Mammary epithelial cell (primary cell): ENCODE data around the gene TEX30.

Source experiments
- CTCF ChIP-seq, 2 donors: IDR thresholded peaks in 1 of 2; conservative IDR thresholded peaks in 1 of 2; 2 replicates each; pipeline ENCODE4 v1.5.1; 2011 to 2012; ENCODE audit warnings: inconsistent platforms in 2 of 2, low read length in 2 of 2, mild to moderate bottlenecking in 2 of 2, control low read depth in 1 of 2, low read depth in 1 of 2; ENCODE audit not compliant: insufficient read depth in 1 of 2; ENCODE audit errors: extremely low read depth in 1 of 2
- EZH2 ChIP-seq: IDR thresholded peaks from 2 replicates; pipeline ENCODE4 v1.6.1; 2012; ENCODE audit warnings: low read length, inconsistent platforms, borderline replicate concordance

GRCh38 chr13:102815788-102816187 lies 42.2 kb upstream of the TEX30 start:
- TF ChIP-seq CTCF (conservative IDR thresholded peaks at IDR 0.05 in 1 of 2, IDR thresholded peaks at IDR 0.05 in 1 of 2; ENCODE audit: extremely low read depth in 1 of 2, insufficient read depth in 1 of 2, low read depth in 1 of 2, low read length in 2 of 2) = no peak
- no peak for TF ChIP-seq EZH2
